ENCODE data around the gene HRH2.

DNA sequence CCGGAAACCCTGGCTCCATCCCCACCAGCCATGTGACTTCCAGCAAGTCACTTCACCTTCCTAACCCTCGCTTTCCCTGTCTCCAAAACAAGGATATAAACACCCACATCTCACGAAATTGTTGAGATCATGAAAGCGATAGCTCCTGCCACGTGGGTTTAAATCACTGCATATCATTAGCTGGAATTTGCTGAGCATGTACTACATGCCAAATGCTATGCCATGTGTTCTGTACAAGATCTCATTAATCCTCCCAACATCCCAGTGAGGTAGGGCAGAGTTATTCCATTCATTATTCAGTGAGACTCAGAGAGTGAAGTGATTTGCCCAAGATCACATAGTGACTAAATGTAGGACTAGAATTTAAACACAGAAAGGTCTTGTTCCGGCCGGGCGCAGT is 29.2 kb upstream of the HRH2 start:
- TF ChIP-seq, protein P1, sequence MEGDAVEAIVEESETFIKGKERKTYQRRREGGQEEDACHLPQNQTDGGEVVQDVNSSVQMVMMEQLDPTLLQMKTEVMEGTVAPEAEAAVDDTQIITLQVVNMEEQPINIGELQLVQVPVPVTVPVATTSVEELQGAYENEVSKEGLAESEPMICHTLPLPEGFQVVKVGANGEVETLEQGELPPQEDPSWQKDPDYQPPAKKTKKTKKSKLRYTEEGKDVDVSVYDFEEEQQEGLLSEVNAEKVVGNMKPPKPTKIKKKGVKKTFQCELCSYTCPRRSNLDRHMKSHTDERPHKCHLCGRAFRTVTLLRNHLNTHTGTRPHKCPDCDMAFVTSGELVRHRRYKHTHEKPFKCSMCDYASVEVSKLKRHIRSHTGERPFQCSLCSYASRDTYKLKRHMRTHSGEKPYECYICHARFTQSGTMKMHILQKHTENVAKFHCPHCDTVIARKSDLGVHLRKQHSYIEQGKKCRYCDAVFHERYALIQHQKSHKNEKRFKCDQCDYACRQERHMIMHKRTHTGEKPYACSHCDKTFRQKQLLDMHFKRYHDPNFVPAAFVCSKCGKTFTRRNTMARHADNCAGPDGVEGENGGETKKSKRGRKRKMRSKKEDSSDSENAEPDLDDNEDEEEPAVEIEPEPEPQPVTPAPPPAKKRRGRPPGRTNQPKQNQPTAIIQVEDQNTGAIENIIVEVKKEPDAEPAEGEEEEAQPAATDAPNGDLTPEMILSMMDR (optimal IDR thresholded peaks at IDR 0.05 in 1 of 3, IDR thresholded peaks at IDR 0.05 in 1 of 3, conservative IDR thresholded peaks at IDR 0.05 in 1 of 3; ENCODE audit: extremely low read depth in 1 of 3, insufficient read depth in 2 of 3, low read length in 3 of 3), result no peak
- no peak for TF ChIP-seq EZH2 (IDR thresholded peaks at IDR 0.05; ENCODE audit: low read length)
